Head of caudate nucleus (tissue), 42 donors: ENCODE data around the gene CD44.

Experiments used
- DNase-seq, 42 donors: peaks; one replicate each; pipeline versions ENCODE4 v3.0.0 to v3.0.0-alpha.2; 2020 to 2021; ENCODE audit warnings: mixed read lengths in 7 of 42
- intact Hi-C: fragments of 100-400 bp; cut with DNase I; formaldehyde crosslinking; loops from one replicate; pipeline ENCODE4 v1.15.0; 2022

CD44 gene

GRCh38 chr11:35242412-35243242, 103.7 kb downstream of the CD44 start:
- intact Hi-C loops, result no loop called here
- DNase-seq, result no peak

DNA sequence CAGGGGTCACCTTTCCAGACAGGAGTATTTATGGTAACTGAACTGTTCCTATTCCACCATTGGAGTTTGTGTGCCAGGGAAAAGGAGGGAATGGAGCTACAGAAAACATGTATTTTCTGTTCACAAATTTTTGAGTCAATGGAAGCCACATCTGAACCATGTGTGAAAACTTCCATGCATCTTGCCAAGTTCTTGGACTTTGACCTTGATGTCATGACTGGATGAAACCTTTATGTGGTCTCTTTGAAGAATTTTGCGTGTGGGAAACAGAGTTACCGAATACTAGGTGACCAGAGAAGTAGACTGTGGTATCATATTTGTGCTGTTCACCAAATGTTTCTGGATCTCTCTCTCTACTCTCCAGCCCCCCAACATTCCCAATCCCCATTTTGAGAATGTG, 104.8 kb downstream of the CD44 start:
- no peak for DNase-seq
- intact Hi-C loops, result no loop called here

- intact Hi-C loops, result no loop called here
- no peak for DNase-seq
Observed at GRCh38 chr11:35245056-35245455, 106.1 kb downstream of the CD44 start.

DNA sequence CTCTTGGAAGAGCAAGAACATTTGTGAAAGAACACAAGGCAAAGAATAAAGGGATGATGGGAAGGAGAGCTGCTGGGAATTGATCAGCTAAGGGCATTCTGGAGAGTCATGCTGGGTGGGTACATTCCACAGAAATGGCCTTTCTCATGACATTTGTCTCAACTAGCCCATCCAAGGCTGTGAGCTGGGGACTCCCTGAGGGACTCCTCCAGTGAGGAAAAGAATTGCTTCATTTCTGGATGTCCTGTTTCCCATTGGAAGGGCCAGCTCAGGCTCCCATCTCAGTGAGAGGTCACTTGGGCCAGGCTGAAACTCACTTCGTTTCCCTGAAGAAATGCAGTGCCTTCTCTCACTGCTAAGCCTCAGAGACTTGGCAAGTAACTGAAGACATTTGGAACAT, 106.8 kb downstream of the CD44 start:
- no peak for DNase-seq
- intact Hi-C loops, result no loop called here

GRCh38 chr11:35246745-35247144, 107.8 kb downstream of the CD44 start:
- intact Hi-C loops, result no loop called here
- no peak for DNase-seq

- DNase-seq, result no peak
- intact Hi-C loops, result no loop called here
Observed at GRCh38 chr11:35247428-35247827, 108.5 kb downstream of the CD44 start.

DNA sequence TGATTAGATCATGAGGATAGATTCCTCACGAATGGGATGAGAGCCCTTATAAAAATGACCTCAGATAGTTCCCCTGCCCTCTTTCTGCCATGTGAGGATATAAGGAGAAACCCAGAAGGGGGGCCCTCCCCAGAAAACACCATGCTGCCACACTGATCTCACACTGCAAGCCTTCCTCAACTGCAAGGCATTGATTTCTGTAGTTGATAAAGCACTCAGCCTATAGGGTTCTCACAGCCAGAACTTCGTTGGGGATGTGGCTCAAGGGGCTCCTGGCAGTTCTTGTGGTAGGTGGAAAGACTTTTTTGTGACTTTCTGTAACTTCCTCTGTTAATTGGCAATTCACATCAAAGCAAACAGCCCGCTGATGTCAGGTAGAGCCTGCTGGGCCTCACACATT, 108.9 kb downstream of the CD44 start:
- intact Hi-C loops, result no loop called here
- no peak for DNase-seq

- no peak for DNase-seq
- intact Hi-C loops, result no loop called here
Observed at GRCh38 chr11:35248558-35249323, 109.8 kb downstream of the CD44 start.

DNA sequence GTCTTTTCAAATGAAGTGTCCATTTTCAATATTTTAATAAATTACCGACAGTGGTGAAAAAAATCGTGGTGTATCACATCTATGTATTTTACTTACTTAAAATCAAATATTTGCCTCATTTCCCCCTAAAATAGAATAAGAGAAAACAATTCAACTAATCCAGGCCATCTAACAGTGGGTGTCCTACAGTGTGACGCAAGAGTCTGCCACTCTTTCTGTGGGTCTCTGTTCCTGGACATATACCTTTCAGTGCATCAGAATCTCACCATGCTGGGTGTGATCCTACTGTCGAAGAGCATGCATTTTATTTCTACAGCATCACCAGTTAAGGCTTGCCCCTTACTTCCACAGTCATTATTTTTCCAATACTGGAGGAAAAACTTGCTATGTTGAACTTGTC, 111.2 kb downstream of the CD44 start:
- intact Hi-C loops, result no loop called here
- no peak for DNase-seq

- intact Hi-C loops, result no loop called here
- no peak for DNase-seq
Observed at GRCh38 chr11:35250621-35251020, 111.7 kb downstream of the CD44 start.

DNA sequence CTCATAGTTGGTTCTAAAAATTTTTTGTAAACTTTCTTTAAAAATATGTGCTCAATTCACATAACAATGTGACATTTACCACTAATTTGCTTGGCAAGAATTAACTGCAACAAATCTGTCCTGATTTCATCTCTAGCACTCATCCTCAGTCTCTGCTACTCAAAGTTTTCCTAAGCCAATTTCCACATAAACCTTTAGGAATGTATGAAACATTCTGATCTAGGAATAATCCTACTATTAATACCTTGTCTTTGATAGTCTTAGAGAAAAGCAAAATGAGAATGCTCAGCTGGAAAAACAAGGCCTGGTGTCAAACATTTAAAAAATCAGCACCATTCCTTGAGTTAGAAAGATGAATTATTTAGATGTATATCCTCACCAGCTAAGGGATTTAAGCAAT, 114.3 kb downstream of the CD44 start:
- DNase-seq, result no peak
- intact Hi-C loops, result no loop called here

- intact Hi-C loops, result no loop called here
- no peak for DNase-seq
Observed at GRCh38 chr11:35255514-35255913, 116.5 kb downstream of the CD44 start.

DNA sequence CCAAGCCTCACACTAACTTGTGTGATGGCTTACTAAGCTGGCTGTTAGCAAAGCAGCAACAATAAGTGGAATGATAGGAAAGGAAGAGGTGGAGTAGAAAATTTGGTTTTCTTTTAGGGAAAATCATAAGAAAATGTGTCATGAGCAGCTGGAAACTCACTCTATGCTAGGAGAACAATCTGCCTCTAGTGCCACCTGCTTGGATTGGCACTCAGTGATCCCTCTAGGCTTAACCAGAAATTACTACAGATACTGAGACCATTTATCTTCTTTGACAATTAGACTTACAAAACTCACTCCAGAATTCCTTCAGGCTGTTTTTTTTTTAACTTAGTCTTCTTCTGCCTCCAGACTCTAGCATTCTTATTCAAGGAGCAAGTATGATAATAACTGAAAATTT, 117.3 kb downstream of the CD44 start:
- no peak for DNase-seq
- intact Hi-C loops, result no loop called here

DNA sequence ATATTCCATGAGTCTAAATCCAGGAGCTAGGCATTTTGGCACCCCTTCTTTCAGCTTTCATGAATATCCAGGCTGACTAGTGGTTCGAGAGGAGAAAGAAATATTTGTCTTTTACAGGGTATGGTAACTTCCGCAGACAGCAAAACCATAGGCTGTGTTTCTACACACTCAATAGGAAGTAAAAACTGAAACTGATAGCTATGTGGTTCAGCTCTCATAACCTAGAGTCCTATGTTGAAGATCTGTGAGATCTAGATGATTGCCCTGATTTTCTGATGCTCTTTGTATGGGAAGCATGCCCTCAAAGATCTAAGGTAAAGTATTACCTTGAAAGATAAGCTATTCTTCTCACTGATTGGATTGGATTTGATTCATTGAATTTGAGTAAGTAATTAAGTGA, 118.3 kb downstream of the CD44 start:
- DNase-seq, result no peak
- intact Hi-C loops, result no loop called here

DNA sequence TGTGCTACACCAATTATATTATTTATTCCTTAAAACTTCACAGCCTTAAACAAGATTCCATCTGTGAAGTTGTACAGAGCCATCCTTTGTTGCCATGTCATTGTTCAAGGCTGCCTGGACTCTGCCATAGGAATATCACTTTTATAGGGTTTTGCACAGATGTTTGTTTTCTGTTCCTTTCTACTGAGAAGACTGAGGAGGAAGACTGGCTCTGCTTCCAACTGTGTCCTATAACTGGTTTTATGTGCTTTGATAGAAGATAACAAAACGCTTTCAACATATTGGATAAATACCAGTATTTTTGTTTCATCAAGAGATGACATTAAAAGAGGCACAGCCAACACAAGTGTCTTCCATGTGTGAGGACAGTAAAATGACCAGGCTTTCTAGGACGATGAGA, 120.6 kb downstream of the CD44 start:
- intact Hi-C loops, result no loop called here
- DNase-seq, result no peak

GRCh38 chr11:35260342-35260985, 121.5 kb downstream of the CD44 start:
- DNase-seq, result no peak
- intact Hi-C loops, result no loop called here

- intact Hi-C loops, result no loop called here
- DNase-seq, result no peak
Observed at GRCh38 chr11:35261197-35261596, 122.2 kb downstream of the CD44 start.

DNA sequence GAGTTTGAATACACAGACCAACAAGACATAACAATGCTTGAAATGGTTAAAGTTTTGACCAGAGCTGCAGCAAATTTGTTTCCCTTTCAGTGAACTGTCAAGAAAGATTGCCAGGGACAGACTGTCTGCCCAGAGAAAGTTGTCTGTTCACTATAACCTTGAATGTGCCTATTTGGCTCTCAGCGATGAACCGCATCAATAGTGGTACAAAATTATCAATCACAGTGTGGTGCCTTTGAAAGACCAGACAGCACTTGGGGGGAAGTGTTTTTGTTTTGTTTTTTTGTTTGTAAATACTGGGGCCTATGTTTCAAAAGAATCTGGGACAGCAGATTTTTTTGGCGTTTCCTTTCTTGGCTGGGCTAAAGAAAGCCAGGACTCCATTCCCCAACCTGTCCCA, 123.1 kb downstream of the CD44 start:
- intact Hi-C loops, result no loop called here
- peak in 1 of 42 donors; percentile 8 for DNase-seq

GRCh38 chr11:35262735-35263134, 123.8 kb downstream of the CD44 start:
- DNase-seq, result no peak

GRCh38 chr11:35265755-35266454, 126.9 kb downstream of the CD44 start:
- no peak for DNase-seq
- intact Hi-C loops, result no loop called here

More at GRCh38 chr11:35262735-35263134, 123.8 kb downstream of the CD44 start:
- intact Hi-C loops, result no loop called here
